HG03097 (cell line): Measurements from ENCODE around the gene SEC24C.
"Not testable (repeated sequence)": the region's sequence is repeated elsewhere in the genome, so short reads cannot be mapped to it uniquely, and the experiment has no call there.

ENCODE experiments used
- ATAC-seq: cut with Tn5 transposase; IDR thresholded peaks from one replicate; pipeline ENCODE4 v1.9.1; 2021; ENCODE audit not compliant: unreplicated experiment, low FRiP score

Gene SEC24C

DNA sequence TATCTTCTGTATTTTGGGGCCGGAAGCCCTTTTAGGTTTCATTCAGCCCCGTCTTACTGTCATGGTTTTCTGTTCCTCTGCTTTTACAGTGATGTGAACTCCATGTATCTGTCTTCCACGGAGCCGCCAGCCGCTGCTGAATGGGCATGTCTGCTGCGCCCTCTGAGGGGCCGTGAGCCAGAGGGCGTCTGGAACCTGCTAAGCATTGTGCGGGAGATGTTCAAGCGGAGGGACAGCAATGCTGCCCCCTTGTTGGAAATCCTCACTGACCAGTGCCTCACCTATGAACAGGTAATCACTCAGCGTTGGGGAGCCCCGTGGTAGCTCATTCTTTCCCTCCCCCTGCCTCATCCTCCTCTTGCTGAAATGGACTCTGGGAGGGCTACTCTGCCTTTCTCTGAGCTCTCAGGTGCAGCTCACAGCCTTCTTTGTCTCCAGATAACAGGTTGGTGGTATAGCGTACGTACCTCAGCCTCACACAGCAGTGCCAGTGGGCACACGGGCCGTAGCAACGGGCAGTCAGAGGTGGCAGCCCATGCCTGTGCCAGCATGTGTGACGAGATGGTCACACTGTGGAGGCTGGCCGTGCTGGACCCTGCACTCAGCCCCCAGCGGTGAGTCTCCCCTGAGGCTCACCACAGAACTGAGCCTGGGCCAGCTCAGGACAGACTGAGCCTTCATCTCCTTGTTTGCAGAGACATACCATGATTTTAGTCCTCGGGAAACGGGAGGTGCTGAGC is 46.9 kb downstream of the SEC24C start:
- no peak for ATAC-seq

DNA sequence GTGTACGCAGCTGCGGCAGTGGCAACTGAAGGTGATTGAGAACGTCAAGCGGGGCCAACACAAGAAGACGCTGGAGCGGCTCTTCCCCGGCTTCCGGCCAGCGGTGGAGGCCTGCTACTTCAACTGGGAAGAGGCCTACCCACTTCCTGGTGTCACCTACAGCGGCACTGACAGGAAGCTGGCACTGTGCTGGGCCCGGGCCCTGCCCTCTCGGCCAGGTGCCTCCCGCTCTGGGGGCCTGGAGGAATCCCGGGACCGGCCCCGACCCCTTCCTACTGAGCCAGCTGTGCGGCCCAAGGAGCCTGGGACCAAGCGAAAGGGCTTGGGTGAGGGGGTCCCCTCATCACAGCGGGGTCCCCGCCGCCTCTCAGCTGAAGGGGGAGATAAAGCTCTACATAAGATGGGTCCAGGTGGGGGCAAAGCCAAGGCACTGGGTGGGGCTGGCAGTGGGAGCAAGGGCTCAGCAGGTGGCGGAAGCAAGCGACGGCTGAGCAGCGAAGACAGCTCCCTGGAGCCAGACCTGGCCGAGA is 47.8 kb downstream of the SEC24C start:
- no peak for ATAC-seq

DNA sequence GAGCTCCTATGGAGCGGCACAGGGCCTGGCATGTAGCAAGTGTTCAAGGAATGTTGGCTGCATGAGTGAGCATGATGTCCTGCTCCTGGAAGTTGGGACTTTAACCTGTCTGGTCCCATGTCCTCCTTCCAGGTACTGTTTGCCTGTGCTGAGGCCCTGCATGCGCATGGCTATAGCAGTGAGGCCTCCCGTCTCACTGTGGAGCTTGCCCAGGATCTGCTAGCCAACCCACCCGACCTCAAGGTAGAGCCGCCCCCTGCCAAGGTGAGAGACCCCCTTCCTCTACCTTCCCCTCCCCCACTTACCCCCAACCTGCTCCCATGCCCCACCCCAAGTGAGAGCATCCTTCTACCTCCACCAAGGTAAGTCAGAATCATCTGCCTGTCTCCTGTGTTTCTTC is 49.3 kb downstream of the SEC24C start:
- no peak for ATAC-seq

DNA sequence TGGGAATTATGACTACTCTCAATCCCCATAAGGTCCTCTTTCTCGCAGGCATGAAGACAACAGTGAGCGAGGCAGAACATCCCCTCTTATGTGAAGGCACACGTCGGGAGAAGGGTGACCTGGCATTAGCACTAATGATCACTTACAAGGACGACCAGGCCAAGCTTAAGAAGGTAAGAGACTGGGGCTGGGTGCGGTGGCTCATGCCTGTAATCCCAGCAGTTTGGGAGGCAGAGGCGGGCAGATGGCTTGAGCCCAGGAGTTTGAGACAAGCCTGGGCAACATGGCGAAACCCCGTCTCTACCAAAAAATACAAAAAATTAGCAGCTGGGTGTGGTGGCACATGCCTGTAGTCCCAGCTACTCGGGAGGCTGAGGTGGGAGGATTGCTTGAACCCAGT is 51.3 kb downstream of the SEC24C start:
- not testable (repeated sequence) for ATAC-seq

DNA sequence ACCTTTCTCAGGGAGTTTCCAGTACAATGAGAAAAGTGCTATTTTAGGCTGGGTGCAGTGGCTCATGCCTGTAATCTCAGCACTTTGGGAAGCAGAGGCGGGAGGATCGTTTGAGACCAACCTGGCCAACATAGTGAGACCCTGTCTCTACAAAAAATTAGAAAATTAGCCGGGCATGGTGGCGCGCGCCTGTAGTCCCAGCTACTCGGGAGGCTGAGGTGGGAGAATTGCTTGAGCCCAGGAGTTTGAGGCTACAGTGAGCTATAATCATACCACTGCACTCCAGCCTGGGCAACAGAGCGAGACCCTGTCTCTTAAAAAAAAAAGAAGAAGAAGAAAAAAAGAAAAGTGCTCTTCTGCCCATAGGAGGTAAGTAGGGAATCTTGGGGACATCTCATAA is 51.9 kb downstream of the SEC24C start:
- ATAC-seq, result not testable (repeated sequence)

DNA sequence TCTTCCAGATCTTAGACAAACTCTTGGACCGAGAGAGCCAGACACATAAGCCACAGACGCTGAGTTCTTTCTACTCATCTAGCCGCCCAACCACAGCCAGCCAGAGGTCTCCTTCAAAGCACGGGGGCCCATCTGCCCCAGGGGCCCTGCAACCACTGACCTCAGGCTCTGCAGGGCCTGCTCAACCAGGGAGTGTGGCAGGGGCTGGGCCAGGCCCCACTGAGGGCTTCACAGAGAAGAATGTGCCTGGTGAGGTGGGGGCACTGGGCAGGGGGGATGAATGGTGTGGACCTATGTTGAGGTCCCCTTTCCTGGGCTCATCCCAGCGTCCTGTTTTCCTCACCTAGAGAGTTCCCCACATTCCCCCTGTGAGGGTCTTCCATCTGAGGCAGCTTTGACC is 52.6 kb downstream of the SEC24C start:
- ATAC-seq, result no peak

DNA sequence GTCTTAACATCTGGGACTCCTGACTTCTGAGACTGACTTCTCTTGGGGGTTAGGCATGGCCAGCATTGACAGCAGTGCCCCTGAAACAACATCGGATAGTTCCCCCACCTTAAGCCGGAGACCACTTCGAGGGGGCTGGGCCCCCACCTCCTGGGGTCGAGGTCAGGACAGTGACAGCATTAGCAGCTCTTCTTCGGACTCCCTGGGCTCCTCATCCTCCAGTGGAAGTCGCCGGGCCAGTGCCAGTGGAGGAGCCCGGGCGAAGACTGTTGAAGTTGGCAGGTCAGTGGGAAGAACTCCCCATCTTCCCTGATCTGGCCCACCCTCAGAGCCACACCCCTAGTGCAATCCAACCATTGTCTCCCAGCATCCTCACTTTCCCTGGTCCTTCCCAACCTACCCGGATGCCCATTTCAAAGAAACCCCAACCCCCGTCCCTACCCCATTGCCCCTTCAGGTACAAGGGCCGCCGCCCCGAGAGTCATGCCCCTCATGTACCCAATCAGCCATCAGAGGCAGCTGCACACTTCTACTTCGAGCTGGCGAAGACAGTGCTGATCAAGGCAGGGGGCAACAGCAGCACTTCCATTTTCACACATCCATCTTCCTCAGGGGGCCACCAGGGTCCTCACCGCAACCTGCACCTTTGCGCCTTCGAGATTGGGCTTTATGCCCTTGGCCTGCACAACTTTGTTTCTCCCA is 53.3 kb downstream of the SEC24C start:
- ATAC-seq, result no peak

DNA sequence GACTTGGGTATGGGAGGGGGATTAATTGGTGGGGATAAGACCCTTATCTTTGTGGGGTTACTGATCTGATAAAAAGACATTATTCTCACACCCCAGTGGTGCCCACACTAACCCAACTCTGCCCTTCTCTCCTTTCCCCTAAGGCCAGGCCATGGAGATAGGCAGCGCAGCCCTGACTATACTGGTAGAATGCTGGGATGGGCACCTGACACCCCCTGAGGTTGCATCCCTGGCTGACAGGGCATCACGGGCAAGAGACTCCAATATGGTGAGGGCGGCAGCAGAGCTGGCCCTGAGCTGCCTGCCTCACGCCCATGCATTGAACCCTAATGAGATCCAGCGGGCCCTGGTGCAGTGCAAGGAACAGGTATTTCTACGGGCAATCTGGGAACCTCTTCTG is 53.9 kb downstream of the SEC24C start:
- no peak for ATAC-seq

DNA sequence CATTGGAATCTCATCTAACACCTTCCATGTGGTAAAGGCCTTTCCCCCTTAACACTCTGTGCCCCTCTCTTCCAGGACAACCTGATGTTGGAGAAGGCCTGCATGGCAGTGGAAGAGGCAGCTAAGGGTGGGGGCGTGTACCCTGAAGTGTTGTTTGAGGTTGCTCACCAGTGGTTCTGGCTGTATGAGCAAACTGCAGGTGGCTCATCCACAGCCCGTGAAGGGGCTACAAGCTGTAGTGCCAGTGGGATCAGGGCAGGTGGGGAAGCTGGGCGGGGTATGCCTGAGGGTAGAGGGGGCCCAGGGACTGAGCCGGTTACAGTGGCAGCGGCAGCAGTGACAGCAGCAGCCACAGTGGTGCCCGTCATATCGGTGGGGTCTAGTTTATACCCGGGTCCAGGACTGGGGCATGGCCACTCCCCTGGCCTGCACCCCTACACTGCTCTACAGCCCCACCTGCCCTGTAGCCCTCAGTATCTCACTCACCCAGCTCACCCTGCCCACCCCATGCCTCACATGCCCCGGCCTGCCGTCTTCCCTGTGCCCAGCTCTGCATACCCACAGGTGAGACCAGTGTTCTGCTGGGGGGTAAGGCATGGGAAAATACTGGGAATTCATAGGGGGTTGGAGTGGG is 54.9 kb downstream of the SEC24C start:
- ATAC-seq, result no peak

DNA sequence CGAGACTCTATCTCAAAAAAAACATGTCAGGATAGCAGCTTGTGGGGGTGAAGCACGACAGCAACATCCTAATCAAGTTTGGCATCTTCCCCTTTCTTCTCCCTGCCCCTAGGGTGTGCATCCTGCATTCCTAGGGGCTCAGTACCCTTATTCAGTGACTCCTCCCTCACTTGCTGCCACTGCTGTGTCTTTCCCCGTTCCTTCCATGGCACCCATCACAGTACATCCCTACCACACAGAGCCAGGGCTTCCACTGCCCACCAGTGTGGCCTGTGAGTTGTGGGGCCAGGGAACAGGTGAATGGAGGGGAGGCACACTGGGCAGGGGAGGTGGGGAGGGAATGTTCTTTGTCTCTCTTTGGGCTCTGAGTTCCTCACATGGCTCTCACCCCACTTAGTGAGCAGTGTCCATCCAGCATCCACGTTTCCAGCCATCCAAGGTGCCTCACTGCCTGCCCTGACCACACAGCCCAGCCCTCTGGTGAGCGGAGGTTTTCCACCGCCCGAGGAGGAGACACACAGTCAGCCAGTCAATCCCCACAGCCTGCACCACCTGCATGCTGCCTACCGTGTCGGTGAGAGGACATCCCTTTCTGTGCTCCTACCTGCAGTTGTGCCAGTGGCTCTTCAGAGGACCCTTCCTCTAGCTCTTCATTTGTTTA is 55.9 kb downstream of the SEC24C start:
- ATAC-seq, result no peak

DNA sequence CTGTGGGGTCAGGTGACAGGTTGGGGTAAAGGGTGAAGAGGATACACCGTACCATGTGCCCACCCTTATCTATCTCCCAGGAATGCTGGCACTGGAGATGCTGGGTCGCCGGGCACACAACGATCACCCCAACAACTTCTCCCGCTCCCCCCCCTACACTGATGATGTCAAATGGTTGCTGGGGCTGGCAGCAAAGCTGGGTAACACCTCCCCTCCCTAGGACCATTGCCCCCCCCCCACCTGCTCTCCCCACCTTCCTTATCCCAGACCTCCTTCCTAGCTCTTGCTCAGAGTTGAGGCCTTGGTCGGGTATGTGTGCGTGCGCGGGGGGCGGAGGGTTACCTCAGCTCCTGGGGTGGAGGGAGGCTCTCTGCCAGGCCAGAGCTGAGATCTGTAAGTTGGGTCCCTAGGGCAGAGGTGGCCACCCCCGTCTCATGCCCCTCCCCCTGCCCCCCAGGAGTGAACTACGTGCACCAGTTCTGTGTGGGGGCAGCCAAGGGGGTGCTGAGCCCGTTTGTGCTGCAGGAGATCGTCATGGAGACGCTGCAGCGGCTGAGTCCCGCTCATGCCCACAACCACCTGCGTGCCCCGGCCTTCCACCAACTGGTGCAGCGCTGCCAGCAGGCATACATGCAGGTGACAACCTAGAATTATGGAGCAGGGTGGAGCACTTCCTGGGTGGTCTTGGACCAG is 56.5 kb downstream of the SEC24C start:
- no peak for ATAC-seq

DNA sequence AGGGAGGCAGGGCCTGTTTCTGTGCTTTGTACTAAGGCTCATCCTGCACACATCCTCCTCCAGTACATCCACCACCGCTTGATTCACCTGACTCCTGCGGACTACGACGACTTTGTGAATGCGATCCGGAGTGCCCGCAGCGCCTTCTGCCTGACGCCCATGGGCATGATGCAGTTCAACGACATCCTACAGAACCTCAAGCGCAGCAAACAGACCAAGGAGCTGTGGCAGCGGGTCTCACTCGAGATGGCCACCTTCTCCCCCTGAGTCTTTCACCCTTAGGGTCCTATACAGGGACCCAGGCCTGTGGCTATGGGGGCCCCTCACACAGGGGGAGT is 57.0 kb downstream of the SEC24C start:
- no peak for ATAC-seq

DNA sequence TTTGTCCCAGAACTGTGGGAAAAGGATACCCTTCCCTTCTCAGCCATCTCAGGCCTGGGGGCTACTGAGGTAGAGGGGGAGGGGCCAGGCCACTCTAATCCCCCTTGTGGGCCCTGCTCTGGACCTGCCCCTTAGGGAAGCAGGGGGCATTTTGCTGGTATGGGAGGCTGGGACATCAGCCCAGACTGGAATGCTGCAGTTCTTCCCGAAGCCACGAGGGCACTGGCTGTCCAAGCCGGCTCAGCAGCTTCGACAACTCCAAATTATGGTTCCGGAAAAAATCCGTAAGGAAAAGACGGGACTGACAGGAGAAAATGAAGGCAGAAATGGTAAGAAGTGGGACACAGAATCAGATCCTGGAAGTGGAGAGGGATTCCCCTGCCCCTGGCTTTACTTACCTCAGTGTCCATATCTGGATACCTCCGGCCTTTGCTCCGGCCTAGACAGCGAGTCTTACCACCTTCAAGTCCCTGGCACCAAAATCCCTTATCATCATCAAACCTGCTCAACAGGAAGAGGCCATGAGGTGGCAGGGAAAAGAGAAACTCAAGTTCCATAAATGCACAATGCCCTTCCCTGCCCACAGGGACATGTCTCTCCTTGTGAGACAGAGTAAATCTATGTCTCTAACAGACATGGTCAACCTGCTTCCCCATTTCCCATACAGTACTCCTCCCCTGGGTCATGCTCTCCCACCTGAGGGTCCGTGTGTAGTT is 58.3 kb downstream of the SEC24C start:
- no peak for ATAC-seq

DNA sequence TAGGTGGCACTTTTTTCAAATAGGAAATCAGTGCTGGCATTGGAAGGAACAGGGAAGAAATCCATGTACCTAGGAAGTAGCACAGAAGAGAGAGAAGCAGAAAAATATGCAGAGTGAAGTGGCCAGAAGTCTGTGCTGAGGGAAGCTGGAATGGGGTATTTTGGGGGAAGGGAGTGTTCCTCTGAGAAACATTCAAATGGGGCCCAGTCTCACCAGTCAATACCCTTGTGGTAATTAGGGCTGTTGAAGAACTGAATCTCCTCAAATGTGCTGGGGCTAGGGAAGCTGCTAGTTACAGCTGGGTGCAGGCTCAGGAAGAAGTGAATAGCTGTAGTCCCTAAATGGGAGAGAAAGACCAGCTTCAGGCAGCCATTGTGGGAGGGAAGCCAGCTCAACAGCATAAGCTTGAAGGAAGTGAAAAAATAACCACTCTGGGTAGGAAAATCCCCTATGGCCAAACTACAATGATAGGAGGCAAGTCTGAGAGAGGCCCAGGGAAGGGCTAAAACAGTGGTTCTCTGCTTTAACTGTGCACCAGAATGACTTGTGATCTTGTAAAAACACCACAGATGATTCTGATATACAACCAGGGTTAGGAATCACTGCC is 59.6 kb downstream of the SEC24C start:
- ATAC-seq, result no peak

DNA sequence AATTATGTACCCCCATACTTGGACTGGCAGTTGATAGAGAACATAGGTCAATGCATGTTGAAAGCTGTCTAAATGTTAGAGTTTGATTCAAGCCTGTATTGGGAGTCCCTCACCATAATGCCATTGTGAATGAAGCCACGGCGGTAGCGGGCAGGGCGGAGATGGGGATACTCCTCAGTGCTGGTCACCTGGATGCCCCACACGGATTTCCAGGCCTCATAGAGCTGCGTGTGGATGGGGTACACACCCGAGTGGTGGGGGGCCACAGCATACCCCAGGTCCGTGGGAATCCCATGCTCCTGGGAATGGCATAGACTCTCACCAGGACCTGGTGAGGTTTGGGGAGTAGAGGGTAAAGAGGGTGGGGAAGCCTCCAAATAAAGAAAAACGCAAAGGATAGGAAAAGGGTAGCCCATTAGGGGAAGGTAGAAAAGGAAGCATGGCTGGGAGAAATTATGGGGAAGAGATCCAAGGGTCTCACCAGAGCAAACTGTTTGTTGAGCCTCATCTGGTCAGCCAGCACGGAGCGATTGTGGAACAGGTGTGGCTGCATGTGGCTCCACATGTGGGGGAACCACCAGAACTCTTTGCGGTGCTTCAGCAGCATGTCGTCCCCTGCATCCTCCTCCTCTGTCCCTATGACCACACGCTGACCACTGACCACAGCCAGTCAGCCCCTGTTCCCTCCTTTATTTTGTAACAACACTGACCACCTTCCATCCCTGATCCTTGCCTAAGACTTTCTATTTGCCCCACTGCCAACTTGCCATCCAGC is 62.2 kb downstream of the SEC24C start:
- ATAC-seq, result no peak

DNA sequence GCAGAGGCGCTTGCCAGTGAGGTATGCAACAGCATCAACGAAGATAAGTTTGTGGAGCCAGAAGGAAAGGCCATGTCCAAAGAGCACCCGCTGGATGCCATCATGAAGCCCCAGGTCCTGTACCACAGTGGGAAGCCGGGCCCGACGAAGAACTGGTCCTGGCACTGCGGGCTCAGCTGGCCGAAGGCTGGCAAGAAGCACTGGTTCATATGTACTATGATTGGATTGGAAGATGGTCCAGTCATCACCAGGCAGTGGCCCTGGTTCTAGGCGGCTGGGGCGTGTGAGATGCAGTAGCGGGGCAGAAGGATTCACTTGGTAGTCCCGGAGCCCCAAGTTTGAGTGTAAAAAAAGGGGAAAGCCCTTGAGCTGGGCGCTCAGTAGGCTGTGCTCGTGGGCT is 63.3 kb downstream of the SEC24C start:
- ATAC-seq, result no peak

DNA sequence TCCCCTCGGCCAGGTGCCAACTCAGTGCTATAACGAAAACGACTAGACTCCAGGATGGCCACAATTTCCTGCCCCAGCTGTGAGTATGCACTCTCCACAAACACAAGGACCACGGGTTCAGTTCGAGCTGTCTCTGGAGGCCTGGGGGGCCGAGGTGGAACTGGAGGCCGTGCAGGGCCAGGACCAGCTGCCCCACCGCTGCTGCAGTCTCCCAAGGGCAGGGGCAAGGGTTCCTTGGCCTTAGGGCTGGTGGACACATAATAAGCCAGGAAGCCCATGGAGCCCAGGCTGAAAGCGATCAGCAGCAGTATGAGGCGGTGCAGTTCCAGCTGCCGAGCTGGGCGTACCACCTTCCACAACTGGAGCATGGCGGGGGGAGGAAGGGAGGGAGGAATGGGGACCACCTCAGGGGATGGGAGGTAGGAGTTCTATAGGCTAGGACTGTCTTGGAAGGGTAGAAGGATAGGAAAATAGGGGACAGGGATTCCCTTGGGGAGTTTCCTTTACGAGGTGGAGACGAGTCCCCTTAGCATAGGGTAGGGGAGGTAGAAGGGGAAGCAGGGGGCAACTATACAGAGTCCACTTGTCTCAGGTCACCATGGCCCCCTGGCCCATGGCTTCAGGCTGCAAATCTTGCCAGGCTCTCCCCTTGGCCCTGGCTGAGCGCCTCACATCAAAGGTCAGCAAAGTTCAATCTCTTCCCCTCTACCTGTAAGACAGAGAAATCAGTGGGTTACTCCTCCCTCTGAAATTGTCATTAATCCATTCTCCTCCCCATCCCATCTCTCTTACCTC is 64.0 kb downstream of the SEC24C start:
- no peak for ATAC-seq
